T47D (cell line): ENCODE results near the gene ADARB1.

Experiments
- DNase-seq, 2 experiments: peaks; one replicate each; pipeline versions ENCODE4 v3.0.0 to v3.0.0-alpha.2; 2011 to 2012; ENCODE audit warnings: low read depth in 1 of 2, low spot score in 1 of 2
- JUND ChIP-seq: IDR thresholded peaks from 2 replicates; pipeline ENCODE4 v1.6.1; 2012; ENCODE audit warnings: low read depth
- in situ Hi-C: cut with HindIII; loops from 2 replicates; pipeline ENCODE4 v1.10.0; 2016; ENCODE audit warnings: low sequenced_read_pairs, low pct_unique_long_range_greater_than_20kb

The ADARB1 gene

DNA sequence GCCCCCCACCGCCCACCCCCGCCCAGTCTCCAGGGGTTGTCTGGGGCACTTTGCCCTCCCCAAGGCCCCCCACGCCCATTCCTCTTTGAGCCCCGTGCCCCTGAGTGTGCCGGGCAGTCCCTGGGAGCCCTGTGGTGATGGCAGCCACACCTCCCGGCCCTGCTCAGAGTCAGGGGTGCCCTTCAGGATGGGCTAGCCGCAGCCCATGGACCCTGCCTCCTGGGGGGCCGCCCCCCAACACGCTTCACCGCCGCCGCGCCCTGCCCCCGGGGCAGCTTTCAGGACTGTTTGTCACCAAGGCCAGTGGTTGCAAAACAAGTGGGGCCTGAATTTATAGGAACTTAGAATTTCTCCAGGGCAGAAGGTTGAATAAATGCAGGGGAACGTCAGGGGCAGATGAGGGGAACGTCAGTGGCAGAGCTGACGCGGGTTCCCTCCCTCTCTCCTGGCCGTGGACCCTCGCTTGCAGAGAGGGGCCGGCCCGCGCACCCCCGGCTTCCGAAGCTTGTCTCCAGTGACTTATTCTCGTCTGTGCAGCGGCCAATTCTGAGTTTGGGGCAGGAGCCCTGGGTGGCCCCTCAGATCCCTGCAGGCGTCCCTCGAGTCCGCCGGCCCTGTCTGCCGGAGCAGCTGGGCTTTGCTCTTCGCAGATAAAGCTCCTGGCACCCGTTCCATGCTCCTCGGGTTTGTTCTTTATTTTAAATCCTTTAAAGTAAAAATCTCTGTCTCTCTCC lies 41.2 kb upstream of the ADARB1 start:
- DNase-seq: no peak
- in situ Hi-C loops: no loop called here
- no peak for TF ChIP-seq JUND

DNA sequence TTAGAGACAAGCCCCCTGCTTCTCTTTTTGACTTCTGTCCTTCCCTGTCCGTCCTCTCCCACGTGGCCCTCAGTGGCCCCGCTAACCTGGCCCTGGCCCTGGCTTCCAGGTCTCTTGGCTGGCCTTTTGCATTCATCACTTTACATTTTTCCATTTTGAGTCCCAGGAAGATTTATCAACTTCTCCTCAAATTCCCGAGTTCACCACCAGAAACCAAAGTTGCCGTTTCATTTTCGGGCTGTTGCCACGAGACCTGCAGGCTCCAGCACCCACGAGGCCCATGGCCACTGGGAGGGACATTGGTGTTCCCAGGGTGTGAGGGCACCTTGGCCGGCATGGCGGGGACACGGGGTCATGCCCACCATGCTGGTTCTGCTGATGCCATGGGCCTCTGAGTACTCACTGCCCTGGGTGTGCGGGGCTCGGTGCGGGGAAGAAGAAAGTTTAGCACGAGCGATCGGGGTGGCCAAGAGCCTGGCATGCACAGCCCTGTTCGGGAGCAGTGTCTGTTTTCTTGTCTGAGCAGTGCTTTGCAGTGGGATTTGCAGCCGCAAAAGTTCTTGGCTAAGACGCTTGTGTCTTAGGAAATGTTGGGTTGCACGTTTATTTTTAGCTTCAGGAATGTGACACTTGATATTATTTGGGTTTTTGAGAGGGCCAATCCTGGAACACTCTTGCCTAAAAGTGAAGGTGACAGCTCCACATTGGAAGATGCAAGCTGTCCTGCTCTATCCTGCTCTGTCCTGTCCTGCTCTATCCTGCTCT lies 40.4 kb upstream of the ADARB1 start:
- no peak for DNase-seq
- in situ Hi-C loops: no loop called here
- no peak for TF ChIP-seq JUND

DNA sequence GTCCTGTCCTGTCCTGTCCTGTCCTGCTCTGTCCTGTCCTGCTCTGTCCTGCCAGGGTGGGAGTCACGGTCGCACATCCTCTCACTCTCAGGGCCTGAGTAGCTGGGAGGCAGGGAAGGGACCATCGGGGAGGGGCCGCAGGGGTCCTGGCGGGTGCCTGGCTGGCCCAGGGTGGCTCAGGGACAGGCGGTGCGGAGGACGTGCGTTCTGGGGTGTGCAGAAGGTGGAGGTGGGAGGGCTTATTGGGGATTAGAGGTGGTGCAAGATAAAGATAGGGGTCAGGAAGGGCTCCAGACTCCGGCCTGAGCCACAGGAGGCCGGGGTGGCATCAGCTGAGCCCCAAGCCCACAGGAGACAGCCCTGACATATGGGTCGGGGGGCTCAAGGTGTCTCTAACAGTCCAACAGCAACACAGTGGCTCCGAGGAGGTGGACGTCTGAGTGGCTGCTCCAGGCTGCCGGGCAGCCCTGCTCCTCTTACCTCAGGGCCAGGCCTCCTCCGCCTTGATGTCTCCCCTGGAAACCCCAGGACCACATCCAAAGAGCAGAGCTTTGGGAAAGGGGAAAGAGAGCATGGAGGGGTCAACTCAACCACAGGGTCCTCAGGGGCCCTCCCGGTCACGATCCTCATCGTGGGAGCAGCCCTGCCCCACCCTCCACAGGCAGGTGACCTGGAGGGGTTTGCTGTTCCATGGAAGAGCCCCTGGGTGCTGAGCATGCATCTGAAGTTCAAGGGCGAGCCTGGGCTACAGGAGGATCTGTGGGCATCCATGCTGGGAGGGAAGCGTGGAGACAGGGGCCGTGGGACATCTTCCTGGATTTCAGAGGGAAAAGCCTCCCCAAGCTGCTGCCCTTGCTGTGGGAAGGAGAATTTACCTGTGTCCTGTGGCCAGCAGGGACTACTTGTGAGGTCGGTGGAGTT lies 39.6 kb upstream of the ADARB1 start:
- TF ChIP-seq JUND: no peak
- in situ Hi-C loops: no loop called here
- DNase-seq: no peak

DNA sequence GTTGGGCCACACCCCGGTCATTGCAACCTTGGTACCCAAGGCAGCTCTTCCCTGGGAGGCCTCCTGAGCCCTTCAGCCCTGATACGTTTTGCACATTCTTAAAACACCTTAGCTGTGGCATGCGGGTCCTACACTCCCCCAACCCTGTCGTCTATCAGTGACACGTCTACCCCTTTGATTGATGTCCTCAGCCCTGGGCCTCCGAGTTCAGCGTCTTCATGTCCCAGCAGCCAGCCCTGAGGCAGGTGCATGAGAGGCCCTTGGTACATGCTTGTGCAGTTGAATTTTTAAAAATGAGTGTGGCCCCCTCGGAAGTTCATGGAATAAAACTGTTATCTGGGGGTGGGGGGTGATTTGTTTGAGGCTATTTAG lies 38.9 kb upstream of the ADARB1 start:
- no peak for TF ChIP-seq JUND
- in situ Hi-C loops: no loop called here
- DNase-seq: no peak

DNA sequence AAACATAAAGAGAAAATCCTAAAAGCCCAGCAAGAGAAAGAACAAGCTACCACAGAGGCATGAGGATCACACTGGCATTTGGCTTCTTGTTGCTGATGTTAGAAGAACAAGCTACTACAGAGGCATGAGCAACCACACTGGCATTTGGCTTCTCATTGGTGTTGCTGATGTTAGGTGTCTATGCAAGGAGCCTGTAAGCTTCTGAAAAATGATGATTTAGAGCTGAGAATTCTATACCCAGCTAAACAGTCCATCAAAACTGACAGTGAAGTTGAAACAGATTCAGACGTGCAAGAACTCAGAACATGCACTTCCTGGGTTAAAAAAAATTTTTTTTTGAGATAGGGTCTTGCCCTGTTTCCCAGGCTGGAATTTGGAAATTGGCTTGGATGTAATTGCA lies 37.8 kb upstream of the ADARB1 start:
- no peak for TF ChIP-seq JUND
- in situ Hi-C loops: no loop called here
- DNase-seq: no peak

DNA sequence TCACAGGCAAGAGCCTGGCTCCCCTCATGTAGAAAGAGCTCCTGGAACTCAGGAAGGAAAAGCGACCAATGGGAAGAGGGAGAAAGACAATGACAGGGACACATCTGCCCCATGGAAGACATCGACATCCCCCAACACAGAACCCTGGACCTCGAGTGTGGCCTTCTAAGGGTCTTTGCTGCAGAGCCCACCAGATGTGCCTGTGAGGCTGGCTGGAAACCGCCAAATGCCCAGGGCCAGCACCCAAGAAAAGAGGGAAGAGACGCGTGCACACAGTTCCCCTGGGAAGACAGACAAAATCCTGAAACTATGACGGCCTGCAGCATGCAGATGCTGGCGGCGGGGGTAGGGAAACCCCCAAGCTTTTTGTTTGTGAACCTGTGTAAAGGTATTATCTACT lies 36.4 kb upstream of the ADARB1 start:
- in situ Hi-C loops: no loop called here
- TF ChIP-seq JUND: no peak
- no peak for DNase-seq

DNA sequence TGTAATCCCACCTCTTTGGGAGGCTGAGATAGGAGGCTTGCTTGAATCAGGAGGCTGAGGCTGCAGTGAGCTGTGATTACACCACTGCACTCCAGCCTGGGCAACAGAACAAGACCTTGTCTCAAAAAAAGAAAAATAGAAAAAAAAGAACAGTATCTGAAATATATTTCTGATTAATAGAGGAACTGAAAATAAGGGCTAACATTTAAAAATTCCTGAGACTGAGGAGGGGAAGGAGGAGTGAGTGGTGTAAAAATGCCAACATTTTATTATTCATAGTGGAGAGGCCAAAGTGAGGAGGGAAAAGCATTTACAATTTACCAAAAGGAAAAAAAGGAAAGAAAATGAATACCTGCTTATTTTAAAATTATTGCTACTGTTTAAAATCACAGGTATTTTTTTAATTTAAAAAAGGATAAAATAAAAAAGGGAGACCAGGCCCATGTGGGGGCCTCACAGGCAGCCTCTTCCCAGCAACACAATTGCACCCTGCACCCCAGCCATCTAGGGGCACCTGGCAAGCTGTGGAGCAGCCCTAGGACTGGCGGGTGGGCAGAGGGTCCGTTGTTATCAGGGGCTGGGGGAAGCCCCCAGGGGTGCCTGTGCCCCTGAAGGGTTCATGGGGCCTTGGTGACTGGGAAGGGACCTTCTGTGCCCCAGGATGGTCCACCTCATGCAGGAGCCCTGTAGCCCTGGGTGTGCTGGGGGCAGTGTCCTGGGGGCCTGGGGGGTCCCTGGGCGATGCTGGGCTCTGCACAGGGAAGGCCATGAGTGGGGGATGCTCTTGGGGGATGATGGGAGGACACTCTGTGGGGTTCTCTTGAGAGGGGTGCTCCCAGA lies 34.8 kb upstream of the ADARB1 start:
- in situ Hi-C loops: no loop called here
- no peak for TF ChIP-seq JUND
- DNase-seq: no peak

DNA sequence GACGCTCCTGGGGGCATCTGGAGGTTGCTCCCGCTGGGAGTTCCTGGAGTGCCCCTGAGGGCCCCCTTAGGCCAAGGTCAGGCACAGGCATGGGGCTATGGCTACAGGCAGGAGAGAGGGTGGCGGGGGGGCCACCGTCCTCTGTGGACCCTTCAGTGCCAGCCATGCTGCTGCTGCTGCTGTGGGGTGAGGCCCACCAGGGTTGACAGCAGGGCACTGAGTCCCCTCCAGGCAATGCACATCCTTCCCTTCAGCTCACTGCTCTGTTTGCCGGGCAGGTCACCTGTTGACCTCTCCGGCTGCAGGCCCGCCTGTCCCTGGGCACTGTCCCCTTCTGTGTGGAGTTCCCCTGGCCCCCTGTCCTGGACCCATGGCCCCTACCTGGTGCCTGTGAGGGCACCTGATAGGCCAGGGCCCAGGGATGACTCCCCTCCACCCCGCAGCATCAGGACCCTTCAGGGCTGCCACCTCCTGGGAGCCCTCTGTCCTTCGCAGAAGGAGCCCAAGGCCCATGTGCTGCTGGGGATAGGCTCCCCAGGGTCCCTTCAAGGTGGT lies 34.1 kb upstream of the ADARB1 start:
- TF ChIP-seq JUND: no peak
- in situ Hi-C loops: no loop called here
- no peak for DNase-seq

DNA sequence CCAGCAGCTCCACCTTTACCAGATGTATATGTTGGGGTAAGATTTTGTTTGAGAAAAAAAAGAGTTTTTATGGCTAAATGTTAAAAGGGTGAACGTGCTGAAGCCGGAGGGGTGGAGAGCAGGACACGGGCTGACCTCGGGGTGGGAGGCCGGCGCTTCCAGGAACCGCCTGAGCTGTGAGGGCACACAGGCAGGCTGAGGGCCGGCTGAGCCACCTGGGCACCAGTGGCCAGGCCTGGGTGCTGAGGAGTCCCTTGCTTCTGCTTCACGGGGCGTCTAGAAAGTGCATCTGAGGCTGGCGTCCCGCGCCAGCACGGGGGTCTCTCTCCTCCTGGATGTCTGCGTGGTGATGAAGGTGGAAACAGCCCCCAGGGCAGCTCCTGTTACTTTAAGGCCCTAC lies 33.6 kb upstream of the ADARB1 start:
- no peak for DNase-seq
- in situ Hi-C loops: no loop called here
- no peak for TF ChIP-seq JUND

DNA sequence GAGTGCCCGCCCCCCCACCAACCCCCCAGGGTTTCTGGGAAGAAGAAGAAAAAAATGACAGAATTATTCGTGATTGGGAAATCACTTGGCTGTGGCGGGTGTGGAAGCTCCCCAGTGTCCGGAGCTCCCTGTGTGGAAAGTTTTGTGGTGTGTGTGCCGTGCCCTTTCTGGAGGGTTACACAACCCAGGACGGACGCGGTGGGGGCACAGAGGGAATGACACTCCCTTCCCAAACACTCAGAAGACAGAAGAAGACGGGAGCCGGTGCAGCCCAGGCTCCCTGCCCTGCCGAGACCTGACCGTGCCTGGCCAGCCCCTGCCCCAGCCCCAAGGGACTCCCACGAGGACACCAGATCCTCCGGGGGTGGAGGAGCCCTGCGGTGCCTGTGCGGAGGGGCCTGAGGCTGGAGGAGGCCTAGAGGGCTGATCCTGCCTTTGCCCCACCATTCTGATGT lies 33.0 kb upstream of the ADARB1 start:
- in situ Hi-C loops: no loop called here
- TF ChIP-seq JUND: no peak
- DNase-seq: no peak

DNA sequence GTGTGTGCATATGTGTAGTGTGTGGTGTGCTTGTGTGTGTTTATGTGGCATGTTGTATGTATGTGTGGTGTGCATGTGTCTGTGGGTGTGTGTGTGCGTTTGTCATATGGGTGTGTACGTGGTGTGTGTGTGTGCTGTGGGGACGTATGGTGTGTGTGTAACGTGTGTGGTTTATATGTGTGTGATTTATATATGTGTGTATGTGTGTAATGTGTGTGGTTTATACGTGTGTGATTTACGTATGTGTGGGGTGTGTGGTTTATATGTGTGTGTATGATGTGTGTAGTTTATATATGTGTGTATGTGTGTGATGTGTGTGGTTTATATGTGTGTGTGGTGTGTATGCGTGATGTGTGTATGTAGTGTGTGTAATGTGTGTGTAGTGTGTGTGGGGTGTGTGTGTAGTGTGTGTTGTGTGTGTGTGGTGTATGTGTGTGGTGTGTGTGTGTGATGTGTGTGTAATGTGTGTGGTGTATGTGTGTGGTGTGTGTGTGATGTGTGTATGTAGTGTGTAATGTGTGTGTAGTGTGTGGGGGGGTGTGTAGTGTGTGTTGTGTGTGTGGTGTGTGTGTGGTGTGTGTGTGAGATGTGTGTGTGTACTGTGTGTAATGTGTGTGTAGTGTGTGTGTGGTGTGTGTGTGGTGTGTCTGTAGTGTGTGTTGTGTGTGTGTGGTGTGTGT lies 32.3 kb upstream of the ADARB1 start:
- in situ Hi-C loops: no loop called here
- no peak for DNase-seq
- TF ChIP-seq JUND: no peak
